Left lobe of liver (tissue), 2 donors: ENCODE measurements around the gene ENPP1. TPM values are rescaled to one million over a fixed set of nuclear protein-coding genes. Genes with fewer than 3 reads are reported as not detected.

Experiments used
- ATAC-seq: fragments of 200-7000 bp; cut with Tn5 transposase; one replicate; pipeline ENCODE4 v1.9.1; 2020; ENCODE audit warnings: mild to moderate bottlenecking, moderate library complexity
- DNase-seq: peaks from one replicate; pipeline ENCODE4 v3.0.0-alpha.2; 2020; ENCODE audit warnings: low spot score
- total RNA-seq: library from RNA; stranded (reverse); gene quantifications from one replicate; pipeline ENCODE4 v1.2.1, GENCODE V29; 2021
- donor health status: DM: no; HTN: no; CAD: no; lungs with moderate emphysema.
- donor health status: DM: no; HTN: yes; CAD: no.

ENPP1 gene
- total RNA-seq, 1 donor from 2014 or later: 49.1 TPM

- DNase-seq: no peak
- no peak for ATAC-seq
Measured at GRCh38 chr6:131784561-131784960, 23.3 kb upstream of the ENPP1 start.

DNA sequence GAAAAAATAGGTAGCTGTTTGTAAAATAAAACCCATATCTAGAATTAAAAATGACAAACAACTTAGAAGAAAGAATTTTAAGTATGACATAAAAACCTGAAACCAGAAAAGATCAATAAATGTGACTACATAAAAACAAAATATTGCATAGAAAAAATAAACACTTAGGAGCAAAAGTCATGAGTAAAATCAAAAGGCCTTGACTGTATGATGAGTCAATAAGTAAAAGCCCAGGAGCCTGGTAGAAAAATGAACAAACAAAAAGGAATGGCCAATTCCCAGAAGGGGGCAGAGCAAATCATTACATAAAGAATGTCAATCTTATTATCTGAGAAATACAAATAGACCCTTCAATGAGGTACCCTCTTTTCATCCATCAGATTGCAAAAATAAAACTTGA lies 20.7 kb upstream of the ENPP1 start:
- DNase-seq: no peak
- no peak for ATAC-seq

DNA sequence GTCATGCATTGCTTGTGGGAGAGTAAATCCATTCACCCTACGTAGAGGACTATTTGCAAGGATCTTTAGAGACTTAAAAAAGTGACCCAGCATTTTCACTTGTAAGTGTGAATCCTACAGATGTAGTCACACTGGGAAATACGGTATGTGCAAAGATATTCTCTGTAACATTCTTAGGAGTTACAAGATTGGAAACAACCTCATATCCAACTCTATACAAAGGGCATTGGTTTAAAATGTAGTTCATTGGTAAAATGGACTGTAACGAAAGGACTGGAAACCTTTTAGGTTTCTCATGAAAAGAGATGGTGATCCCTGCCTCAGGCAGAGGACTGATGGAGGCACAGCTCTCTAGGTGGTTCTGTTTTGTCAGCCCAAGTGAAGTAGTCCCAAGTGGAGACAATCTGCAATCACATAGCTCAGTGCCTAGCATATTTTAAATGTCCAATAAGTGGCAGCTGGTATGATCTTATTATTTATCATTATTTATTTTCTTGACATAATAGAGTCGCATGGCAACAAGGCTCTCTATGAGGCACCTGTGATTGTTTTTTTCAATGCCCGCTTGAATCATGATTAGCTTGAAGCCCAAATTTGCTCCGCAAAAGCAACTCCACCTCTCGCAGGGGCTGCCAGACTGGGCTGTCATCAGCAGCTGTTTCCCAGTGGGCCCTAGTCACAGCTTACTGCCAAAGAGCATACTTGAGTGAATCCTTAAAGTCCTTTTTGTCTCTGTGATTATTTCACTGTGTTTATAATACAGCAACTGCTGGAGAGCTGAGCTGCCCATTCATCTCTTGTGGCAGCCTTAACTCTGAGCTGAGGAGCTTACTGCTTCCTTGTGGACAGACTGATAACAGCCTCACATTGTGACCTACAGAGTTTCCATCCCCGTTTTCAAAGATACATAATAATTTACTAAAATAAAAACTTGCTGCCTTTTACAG lies 19.8 kb upstream of the ENPP1 start:
- no peak for ATAC-seq
- DNase-seq: no peak

DNA sequence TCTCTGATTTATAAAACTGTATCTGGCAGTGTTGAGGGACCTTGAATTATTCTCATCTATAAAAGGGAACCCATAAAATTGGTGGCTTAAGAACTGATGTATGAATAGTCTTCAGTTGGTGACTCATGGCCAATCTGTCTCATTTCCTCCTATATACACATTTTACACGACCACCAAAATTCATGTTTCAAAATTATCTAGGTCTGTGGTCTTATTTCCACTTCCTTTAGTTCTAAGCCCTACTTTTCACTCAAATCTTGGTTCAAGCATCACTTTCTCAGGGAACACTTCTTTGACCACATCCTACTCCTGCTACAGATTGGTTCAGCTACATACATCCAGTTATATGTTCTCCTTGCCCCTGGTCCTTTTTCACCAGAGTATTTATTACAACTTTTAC lies 18.6 kb upstream of the ENPP1 start:
- ATAC-seq (no peak), DNase-seq (no peak)

DNA sequence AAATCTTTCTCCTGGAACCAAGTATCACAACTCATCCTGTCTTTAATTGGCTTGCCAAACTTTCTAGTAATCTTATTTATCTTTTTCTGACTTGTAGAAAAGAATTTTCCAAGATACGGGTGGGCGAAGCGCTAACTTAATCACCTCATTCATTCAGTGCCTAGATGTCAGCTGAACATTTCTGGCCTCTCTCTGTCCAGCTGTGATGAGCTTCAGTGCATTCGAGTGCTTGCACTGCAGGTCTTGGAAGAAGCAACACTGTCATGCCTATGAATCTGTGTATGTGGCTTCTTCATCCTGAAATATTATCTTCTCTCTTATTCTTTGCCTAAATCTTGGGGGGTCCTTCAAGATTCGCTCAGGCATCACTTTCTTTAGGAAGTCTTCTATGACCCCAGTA lies 16.3 kb upstream of the ENPP1 start:
- ATAC-seq: no peak
- no peak for DNase-seq

DNA sequence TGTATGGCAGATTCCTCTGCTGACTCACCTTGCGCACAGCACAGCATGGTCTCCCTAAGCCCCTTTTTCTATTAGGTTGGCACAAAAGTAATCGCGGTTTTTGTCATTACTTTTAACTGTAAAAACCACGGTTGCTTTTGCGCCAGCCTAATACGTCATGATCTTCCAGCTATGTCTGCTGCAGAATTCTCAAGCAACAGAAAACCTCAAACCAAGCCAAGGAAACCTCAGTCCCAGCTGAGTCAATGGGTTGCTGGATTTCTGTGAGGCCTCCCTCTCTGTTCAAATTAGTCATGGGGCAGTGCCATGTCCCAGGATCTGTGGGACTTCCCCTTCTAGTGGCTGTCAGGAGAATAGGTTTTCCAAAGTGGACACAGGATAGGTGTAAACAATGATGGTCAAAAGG lies 15.7 kb upstream of the ENPP1 start:
- ATAC-seq (peak; percentile 68), DNase-seq (no peak)

- no peak for ATAC-seq
- no peak for DNase-seq
Measured at GRCh38 chr6:131795366-131795765, 12.5 kb upstream of the ENPP1 start.

DNA sequence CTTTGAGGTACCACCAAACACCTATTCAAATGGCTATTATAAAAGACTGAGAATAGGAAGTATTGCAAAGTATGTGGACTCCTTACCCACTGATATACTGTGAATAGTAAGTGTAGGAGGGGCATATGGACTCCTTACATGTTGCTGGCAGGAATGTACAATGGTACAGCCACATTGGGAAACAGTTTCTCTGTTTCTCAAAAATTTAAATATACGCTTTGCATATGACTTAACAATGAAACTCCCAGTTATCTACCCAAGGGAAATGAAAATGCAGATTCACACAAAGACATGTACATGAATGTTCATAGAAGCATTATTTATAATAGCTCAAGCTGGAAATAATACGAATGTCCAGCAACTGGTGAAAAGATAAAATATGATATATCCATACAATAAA lies 5.5 kb upstream of the ENPP1 start:
- DNase-seq (no peak), ATAC-seq (no peak)

DNA sequence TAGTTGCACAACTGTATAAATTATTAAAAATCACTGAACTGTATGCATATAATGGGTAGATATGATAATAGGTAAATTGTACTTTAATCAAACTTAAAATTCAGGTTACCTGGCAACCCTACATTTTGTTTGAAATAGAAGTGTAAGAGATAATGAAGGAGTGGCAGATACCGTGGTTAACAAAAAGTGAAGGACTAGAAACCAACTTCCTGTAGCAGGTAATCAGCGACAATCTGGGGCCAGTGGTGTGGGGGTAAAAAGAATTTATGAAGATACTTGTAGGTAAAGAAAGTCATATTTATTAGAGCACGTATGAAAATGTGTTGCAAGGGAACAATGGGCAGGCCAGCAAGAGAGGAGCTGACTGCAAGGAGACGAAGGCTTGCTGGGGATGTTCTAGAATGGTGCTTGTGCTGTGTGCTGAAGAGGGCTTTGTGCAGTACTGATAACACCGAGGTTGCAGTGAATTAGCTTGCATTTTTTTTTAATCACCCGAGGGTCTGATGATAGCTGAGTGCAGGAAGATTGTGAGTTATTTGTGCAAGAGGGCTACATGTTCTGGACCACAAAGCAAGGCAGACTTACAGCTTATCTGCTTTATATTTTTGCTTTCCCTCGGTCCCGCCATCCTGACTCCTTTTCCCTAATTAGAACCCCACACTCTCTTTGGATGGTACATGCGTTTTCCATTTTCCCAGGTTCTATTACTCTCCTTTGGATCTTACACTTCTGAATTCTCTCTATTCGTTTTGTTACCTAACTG lies 4.6 kb upstream of the ENPP1 start:
- ATAC-seq: no peak
- DNase-seq: no peak

DNA sequence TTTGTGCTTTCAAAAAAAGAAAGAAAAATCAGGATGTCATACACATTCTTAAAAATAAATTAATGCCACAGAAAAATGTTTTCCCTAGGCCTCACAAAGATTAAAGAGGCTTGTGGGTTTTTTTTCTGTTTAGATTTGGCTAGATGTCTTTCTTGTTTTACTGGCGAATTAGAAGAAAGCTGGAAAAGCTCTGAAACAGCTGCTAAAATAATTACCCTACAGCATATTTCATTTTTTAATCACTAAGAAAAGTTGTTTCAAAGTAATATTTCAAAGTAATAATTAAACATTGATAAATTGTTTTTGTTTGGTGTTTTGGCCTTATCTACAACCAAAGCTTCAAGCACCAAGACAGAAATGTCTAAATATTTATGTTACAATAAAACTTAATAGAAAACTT lies 3.7 kb upstream of the ENPP1 start:
- ATAC-seq (no peak), DNase-seq (no peak)

GRCh38 chr6:131807321-131807643 lies 538 bp upstream of the ENPP1 start:
- no peak for ATAC-seq
- no peak for DNase-seq

DNA sequence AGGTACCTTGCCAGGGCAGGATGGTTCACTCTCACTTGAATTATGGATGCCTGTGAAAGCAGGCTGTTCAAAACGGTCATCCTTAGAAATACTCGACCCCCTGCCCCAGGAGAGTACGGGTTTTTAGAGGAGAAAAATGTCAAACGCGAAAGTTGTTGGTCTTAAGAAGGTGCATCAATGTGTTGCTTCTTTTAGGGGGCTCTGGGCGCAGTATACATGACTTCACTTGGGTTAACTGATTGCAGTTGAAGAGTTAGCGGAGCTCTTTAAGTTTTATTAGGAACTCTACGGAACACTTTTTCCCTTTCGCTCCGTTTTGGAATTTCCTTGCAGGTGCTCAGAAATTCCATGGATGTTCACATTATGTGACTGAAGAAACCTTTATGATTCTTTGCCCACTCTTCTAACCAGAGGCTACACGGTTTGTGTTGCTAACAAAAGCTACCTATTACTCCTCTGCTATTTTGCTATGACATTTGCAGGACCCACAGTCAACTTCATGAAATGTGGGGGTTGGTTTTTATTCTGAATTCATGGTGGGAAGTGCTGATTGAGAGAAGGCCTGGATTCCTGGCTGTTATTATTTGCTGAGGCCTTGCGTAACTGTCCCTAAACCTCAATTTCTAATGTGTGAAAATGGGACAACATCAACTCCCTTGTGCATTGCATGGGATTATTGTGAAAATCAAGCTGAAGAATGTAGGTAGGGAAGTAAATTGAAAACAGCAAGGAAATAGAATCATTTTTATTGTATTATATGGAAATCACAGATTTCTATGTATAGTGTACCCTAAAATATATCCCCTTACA lies 845 bp downstream of the ENPP1 start:
- DNase-seq: no peak
- no peak for ATAC-seq

DNA sequence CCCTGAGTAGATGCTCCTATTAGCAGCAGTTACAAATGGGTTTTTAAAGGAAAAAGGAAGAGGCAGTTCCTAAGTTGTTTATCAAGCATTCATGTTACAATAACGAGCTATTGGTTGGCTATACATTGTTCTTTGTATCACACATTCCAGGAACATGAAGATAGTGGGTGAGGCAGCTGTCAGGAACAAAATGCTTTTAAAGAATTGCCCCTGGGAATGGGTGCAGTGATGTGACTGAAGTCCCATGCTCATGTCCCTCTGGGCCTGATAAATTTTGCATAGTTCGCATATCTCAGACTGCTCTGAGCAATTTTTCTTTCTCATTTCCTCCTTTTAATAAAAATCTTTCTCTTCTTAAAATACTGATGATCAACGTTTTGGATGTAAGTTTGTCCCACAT lies 3.7 kb downstream of the ENPP1 start:
- DNase-seq: no peak

GRCh38 chr6:131813991-131814390 lies 6.2 kb downstream of the ENPP1 start:
- no peak for ATAC-seq
- DNase-seq: no peak

More for the DNA sequence above, 3.7 kb downstream of the ENPP1 start:
- no peak for ATAC-seq

GRCh38 chr6:131816869-131817268 lies 9.0 kb downstream of the ENPP1 start:
- DNase-seq (no peak), ATAC-seq (no peak)

DNA sequence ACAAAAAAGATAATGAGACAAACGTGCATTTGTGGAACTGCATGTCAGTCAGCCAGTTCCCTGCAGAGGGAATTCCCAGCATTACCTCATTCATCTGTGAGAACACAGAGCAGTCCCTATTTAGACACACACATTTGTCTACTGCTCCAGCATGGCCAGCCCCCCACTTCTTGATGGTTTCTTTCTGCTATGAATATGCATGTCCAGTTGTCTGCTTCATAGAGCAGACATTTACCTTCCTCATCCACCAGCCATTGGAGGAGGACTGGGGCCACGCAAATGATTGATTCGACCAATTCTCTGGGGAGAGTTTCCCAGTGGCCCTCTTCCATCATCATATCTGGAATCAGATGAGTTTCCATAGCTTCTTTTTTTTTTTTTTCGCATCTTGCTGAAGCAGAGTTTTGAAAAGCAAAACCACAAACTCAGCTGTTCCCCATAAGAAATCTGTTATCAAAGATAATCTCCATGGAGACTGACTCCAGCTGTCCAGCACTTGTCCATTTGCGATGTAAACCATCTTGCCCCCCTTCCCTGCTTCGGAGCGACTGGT lies 11.8 kb downstream of the ENPP1 start:
- DNase-seq (no peak), ATAC-seq (peak; percentile 47)

- no peak for ATAC-seq
- no peak for DNase-seq
Measured at GRCh38 chr6:131821010-131821807, 13.4 kb downstream of the ENPP1 start.

GRCh38 chr6:131822119-131822518 lies 14.3 kb downstream of the ENPP1 start:
- no peak for ATAC-seq
- DNase-seq: no peak

- DNase-seq (no peak), ATAC-seq (no peak)
Measured at GRCh38 chr6:131823276-131823902, 15.6 kb downstream of the ENPP1 start.

GRCh38 chr6:131825946-131826345 lies 18.1 kb downstream of the ENPP1 start:
- no peak for DNase-seq
- peak; percentile 79 for ATAC-seq
